RKO (cell line): ENCODE results near the gene EDNRA.
A peak's percentile ranks its signal among the peaks of the same experiment; 100 is the strongest.

Experiments used
- DNase-seq: peaks from one replicate; pipeline ENCODE4 v3.0.0-alpha.2; 2016; ENCODE audit warnings: low spot score

The EDNRA gene

DNA sequence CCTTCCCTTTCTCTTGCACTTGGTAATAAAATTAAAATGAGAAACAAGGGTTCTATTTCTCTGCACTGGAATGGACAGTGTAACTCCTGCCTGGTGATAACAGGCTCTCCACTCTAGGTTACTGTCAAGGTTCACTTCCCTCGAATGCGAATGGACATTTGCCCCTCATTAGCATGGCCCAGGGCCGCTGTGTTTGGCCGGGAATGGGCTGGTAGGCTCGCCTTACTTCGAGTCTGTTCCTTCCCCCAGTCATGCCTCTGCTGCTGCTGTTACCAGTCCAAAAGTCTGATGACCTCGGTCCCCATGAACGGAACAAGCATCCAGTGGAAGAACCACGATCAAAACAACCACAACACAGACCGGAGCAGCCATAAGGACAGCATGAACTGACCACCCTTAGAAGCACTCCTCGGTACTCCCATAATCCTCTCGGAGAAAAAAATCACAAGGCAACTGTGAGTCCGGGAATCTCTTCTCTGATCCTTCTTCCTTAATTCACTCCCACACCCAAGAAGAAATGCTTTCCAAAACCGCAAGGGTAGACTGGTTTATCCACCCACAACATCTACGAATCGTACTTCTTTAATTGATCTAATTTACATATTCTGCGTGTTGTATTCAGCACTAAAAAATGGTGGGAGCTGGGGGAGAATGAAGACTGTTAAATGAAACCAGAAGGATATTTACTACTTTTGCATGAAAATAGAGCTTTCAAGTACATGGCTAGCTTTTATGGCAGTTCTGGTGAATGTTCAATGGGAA lies 61.5 kb downstream of the EDNRA start:
- no peak for DNase-seq

DNA sequence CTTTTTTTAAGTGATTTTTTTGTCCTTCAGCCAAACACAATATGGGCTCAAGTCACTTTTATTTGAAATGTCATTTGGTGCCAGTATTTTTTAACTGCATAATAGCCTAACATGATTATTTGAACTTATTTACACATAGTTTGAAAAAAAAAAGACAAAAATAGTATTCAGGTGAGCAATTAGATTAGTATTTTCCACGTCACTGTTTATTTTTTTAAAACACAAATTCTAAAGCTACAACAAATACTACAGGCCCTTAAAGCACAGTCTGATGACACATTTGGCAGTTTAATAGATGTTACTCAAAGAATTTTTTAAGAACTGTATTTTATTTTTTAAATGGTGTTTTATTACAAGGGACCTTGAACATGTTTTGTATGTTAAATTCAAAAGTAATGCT lies 62.1 kb downstream of the EDNRA start:
- no peak for DNase-seq

DNA sequence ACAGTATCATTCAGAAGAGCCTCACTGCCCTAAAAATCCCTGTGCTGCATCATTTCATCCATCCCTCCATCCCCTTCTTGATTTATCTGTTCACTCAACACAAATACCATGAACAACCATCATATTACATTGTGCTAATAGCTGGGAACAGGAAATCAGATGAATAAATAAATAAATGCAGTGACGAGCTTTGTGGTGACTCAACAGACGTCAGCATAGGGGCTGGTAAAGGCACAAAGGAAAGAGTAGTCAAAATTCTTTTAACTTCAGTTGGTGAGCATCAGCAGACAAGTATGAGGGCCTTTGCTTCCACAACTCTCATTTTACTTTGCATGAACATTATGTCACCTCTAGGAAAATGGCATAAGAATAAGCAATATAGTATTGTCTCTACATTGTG lies 65.5 kb downstream of the EDNRA start:
- peak; percentile 45 for DNase-seq

DNA sequence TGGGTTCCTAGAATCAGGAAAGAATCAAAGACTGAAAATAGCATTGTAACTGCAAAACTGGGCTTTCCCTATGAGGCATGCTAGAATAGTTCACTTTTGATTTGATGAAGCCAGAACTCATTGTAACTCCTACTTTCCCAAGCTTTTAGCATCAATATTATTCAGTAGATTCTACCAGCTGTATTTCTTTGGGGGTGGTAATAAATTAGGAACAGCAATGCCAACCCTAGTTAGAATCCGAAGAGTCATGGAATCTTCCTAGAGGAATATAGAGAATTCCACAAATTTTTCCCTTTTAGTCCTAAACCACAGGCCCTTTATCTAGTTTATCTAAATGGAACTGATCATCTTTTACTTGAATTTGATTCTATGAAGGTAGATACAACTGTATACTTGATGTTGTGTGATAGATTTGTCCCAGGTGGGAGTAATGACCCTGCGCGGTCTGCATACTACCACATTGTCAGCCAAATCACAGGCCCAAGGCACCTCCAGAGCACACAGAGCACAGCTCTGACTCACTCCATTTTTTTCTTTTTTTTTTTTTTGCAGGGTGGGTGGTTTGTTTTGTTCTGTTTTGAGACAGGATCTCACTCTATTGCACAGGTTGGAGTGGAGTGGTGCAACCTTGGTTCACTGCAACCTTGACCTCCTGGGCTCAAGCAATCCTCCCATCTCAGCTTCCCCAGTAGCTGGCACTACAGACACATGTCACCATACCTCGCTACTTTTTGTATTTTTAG lies 66.6 kb downstream of the EDNRA start:
- no peak for DNase-seq

DNA sequence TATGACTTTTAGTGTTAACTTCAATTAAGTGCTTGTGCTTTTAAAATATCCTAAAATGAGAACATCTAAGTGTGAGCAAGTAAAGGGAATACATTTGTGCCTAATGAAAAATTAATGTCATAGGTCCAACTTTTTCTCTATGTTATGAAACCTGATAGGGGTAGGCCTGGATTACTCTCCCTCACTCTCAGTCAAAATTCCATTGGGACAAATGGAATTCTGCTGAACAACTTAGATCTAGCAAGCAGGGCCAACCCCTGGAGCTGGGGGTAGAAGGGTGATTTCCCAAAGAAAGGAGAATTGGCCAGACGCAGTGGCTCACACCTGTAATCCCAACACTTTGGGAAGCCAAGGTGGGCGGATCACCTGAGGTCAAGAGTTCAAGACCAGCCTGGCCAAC lies 67.4 kb downstream of the EDNRA start:
- no peak for DNase-seq

DNA sequence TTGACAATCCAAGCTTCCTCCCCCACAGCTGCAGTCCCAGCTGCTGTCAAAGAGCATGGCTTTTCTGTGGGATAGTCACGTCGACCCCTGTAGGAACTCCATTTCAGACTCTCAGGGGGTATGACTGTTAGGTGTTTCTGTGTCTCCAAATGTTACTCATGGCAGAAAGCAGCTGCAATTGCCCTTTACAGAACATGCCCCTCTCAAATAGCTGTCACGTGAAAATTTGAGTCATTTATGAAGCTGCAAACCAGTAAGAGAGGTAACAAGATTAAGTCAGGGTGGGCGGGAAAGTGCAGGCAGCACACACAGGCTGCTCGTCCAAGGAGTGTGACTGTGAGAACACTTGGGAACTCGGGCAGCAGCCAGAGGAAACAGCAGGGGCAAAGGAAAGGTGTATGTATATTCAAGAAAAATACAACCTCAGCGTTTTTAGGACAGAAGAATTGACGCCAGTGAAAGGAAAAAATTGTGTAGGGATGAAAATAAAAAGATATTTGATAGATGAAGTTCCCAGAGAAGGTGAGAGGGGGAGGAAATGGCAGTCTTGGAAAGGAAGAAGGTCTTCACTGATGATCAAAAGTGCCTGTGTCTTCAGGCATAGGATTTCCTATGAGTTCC lies 69.8 kb downstream of the EDNRA start:
- DNase-seq, result peak; percentile 57

DNA sequence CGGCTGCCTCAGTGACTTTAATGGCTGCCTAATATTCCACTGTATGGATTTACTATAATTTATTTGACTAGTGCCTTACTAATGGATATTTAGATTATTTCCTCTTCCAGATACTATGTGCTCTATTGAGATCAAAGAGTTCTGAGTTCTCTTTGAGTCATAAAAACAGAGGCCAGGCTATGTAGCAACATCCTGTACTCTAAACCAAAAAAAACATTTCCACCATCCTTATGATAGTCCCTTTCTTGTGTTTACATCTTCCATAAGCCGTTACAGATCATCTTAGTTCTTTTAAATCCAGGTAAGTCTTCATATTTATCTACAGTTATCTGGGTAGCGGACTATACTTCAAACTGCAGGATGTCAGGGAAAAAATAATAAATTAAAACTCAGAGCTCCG lies 79.7 kb downstream of the EDNRA start:
- no peak for DNase-seq

DNA sequence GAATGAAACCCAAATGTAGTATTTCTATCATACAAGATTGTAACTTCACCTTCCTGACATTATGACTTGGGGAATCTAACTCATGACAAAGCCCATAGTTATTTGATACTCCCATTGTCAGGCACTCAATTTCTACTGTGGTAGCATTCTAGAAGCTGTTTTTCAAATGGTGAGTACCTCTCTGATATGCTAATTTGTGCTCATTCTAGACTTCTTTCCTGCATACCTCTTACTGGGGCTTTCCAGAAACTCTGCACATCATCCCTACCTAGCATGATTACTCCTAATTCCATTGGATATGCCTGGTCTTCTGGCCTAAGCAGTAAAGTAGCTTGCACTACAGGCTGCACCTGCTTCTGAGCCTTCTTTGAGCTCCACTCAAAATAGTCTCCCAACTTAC lies 85.9 kb downstream of the EDNRA start:
- no peak for DNase-seq

DNA sequence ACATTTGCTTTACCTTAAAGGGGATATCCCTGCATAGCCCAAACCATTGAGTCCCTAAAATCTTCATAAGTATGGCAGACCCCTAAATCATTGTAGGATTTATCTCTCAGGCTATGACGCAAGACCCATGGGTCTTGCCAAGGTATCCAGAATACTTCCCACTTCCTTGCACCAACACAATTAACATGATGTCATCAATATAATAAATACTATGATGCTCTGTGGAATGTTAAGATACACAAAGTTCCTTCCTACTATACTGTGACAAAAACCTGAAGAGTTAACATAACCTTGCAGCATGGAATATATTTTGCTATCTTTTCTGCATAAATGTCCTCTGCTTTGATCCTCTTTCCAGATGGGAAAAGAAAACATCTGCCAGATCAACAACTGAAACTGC lies 86.4 kb downstream of the EDNRA start:
- no peak for DNase-seq

DNA sequence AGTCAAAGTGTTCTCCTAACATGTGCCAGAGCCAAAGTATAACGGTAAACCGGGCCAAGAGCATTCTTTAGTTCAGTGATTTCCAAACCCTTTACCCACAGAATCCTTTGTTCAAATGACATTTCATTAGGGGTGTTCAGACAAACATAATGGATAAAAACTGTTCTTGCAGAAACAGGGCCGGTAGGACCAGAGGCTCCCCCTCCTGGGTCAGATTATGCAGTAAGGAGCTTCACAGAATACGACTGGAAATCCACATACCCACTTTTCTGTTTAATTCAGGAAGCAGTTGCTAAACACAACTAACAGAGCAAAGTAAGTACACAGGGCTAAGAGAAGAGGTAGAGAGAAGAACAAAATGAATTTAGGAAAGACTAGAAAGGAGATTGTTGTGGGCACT lies 89.7 kb downstream of the EDNRA start:
- no peak for DNase-seq

DNA sequence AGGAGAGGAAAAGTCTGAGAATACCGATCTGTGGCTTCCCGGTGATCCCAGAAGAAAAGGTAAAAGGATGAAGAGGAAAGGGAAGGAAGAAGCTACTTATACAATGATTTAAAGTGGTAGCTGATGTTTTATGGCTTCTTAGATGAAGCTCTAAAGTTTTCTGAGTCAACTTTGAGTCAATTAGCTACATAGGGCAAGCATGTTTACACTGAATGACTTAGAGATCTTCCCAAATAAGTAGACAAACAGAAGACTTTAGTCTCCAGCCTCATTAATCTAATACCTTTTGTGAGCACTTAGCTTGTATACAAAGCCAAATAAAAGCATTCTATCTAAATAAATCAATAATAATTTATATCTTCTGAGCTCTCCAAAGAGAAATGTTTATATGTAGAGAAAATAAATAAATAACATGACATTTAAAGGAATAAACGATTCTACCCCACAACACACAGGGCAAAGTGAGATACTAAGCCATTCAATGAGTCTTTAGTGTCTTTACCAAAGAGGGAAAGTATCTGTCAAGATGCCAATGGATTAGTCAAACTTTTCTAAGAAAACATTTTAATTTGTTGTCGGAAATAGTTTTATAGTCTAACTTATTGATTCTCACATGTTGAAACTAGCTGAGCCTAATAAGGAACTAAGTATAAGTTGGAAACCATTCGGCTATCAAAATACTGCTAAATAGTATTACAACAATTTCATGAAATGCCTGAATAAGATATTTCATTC lies 90.3 kb downstream of the EDNRA start:
- no peak for DNase-seq

DNA sequence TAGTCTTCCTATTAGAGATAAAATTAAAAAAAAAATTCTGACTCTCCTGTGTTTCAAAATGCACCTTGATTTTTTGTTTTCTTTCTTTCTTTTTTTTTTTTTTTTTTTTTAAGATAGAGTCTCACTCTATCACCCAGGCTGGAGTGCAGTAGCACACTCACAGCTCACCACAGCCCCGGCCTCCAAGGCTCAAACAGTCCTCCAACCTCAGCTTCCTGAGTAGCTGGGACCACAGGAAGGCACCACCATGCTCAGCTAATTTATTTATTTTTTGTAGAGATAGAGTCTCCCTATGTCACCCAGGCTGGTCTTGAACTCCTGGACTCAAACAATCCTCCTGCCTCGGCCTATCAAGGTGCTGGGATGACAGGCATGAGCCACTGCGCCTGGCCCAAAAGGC lies 95.2 kb downstream of the EDNRA start:
- DNase-seq, result no peak

DNA sequence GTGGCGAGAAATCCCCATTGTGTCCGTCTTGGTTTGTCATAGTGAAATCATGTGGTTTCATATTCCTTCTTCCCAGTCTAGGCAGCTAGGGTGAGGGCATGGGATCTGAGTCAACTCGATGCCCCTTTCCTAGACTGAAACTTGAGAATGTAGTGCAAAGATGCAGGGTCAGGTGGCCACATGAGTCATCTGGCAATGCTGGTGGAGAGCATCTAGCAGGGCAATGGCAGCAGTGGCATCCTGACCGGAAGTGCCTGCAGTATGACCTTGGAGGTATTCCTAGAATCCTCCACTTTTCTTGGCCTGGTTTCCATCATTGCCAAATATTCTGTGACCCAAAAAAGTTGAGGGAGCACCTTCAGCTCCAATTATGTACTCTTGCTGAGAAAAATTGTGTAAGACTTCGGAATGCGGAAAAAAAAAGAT lies 97.2 kb downstream of the EDNRA start:
- peak; percentile 87 for DNase-seq

DNA sequence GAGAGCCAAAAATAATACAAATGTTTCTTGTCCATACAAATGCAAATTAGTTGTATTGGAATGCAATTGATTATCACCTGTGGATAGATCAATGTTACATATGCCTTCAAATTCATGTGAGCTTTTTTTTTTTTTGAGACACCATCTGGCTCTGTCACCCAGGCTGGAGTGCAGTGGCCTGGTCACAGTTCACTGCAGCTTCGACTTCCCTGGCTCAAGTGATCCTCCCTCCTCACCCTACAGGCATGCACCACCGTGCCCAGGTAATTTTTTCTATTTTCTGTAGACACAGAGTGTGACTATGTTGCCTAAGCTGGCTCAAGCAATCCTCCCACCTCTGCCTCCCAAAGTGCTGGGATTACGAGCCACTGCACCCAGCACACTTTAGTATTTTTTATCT lies 97.7 kb downstream of the EDNRA start:
- no peak for DNase-seq

DNA sequence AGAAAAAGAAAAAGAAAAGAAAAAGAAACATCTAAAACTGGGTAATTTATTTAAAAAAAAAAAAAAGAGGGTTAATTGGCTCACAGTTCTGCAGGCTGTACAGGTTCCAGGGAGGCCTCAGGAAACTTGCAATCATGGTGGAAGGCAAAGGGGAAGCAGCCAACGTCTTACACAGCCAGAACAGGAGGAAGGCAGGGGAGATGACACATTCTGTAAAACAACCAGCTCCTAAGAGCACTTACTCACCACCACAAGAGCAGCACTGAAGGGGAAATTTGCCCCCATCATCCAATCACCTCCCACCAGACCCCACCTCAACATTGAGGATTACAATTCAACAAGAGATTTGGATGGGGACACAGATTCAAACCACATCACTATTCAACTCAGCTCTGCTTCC lies 99.5 kb downstream of the EDNRA start:
- no peak for DNase-seq

DNA sequence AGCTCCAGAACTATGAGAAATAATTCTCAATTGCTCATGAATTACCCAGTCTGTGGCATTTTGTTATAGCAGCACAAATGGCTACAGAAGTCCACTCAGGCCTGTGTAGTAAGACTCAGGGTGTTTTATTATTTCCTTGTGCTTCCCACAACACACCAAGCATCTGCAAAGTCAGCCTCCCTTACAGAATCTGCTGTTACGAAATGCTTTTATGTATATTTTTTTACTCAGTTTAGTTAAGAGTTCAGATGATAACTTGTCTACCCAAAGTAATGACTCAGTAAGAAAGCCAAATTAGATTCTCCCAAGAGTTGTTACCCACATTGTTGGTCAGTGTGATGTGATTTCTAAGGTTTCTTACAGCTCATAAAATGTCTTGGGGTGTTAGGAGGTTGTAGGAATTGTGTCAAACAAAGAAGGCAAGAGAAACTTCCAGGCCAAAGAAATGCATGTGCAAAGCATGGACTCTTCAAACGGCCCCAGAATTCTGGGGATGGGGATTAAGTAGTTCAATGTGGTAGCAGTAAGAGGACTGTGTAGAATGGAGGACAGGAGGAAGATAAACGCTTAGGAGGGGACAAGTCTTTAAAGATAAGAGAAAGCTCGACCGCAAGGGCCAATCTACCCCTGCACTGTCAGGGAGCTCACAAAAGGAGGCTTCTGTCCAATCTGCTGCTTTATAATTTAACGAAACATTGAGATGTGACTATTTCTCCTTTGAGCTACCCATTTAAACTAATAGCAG lies 100.9 kb downstream of the EDNRA start:
- DNase-seq, result no peak

DNA sequence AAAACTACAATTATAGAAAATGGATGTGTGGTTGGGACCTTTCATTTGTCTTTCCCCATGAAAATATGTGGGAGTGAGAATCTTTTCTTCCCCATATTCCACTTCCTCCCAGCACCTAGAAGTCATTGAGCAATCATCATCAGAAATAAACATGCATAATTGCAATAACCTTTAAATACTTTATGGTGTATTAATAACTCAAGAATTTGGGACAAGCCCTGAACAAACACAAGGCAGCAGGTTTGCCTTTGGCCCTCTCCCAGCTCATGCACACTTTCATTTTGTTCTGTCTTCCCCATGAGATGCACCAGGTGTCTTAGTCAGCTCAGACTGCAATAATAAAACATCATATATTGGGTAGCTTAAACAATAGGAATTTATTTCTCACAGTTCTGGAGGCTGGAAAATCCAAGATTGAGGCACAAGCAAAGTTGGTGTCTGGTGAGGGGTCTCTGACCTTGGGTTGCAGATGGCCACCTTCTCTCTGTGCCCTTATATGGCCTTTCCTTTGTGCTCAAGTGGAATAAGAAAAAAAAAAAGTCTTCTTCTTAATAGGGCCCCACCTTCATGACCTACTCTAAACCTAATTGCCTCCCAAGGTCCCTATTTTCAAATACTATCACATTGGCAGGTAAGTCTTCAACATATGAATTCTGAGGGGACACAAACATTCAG lies 101.6 kb downstream of the EDNRA start:
- no peak for DNase-seq

DNA sequence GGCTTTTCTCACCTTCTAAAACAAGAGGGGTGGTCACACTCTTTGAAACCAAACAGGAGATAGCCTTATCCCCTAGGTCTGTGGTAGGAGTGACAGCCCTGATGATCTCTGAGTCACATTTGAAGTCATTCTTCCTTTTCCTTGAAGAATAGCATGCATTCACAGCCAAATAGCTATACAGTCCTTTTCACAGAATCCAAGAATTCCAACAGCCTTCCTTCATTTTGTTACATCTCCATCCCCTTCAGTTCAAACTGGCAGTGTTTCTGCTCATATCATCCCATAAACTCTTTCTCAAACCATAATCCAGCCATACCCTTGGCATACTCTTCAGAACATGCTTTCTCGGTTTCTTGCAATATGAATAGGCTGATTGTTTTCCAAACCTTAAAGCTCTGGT lies 103.0 kb downstream of the EDNRA start:
- DNase-seq, result no peak

DNA sequence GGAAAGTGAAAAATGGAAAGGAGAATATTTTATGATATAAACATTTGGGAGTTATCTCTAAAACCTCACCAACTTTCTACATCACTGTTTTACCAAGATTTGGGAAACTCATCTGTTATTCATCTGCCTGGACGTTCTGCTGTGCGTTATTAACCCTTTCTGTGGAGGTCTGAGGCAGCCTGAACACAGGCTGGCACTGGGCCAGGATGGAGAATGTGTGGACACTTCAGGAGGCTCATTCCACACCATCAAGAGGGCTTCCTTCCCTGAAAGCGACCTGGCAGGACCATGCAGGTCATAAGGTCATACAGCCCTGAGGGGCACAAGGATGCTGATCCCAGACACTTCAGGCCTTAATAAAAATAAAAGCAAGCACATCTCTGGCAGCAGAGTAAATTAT lies 105.1 kb downstream of the EDNRA start:
- no peak for DNase-seq

DNA sequence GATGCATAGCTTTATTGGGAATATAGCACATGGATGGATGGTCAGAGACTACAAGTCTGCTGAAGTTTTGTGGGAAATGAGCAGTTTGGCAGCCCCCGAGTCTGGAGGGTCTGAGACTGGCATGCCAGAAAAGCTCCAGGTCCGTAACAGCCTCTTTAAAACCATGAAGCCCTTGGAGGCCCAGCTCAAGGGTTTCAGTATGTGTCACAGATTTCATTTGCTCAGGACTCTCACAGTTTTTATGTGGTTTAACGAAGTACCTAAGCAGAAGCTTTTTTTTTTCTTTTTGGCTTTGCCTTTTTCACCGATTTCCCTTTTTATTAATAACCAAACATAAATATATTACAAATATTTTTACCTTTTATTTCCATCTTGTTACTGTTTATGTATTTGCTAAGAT lies 105.7 kb downstream of the EDNRA start:
- DNase-seq, result no peak

DNA sequence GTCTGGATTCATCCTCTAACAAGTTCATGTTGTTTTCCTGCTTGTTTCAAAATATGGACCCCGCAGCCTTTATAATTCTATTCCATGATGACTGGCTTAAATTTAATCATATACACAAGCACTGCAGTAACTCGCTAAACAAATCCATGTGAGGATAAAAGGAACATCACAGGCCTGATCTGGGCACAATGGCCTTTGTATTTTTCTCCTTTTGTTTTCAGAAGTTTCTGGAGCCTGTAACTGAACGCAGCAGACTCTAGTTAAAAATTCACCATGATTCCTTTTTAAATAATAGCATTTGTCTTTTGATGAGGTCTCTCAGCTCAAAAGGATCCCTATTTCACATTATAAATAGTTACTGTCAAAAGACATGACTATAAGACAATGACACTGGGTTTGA lies 106.1 kb downstream of the EDNRA start:
- no peak for DNase-seq
